AG20443 (cell line): ENCODE data around the gene COL9A1.

Experiments used
- DNase-seq: peaks from one replicate; pipeline ENCODE4 v3.0.0; 2012; ENCODE audit warnings: low spot score, mixed read lengths

Gene COL9A1

GRCh38 chr6:70225055-70225454 is 77.8 kb downstream of the COL9A1 start:
- no peak for DNase-seq

GRCh38 chr6:70222439-70222749 is 80.5 kb downstream of the COL9A1 start:
- DNase-seq: no peak

- DNase-seq: no peak
Measured at GRCh38 chr6:70221715-70222438, 81.0 kb downstream of the COL9A1 start.

- peak; percentile 47 for DNase-seq
Measured at GRCh38 chr6:70221025-70221714, 81.7 kb downstream of the COL9A1 start.

GRCh38 chr6:70219943-70220613 is 82.8 kb downstream of the COL9A1 start:
- DNase-seq: no peak

- DNase-seq: no peak
Measured at GRCh38 chr6:70216767-70217166, 86.1 kb downstream of the COL9A1 start.

- no peak for DNase-seq
Measured at GRCh38 chr6:70215460-70216108, 87.3 kb downstream of the COL9A1 start.

- no peak for DNase-seq
Measured at GRCh38 chr6:70210462-70210861, 92.4 kb downstream of the COL9A1 start.

GRCh38 chr6:70208235-70208790 is 94.6 kb downstream of the COL9A1 start:
- no peak for DNase-seq

GRCh38 chr6:70198785-70199184 is 104.1 kb downstream of the COL9A1 start:
- DNase-seq: no peak

- DNase-seq: no peak
Measured at GRCh38 chr6:70196531-70196930, 106.4 kb downstream of the COL9A1 start.

- DNase-seq: no peak
Measured at GRCh38 chr6:70194421-70194820, 108.5 kb downstream of the COL9A1 start.

GRCh38 chr6:70188202-70188601 is 114.7 kb downstream of the COL9A1 start:
- DNase-seq: no peak

- DNase-seq: no peak
Measured at GRCh38 chr6:70186461-70186860, 116.4 kb downstream of the COL9A1 start.

GRCh38 chr6:70184723-70185122 is 118.2 kb downstream of the COL9A1 start:
- no peak for DNase-seq

- no peak for DNase-seq
Measured at GRCh38 chr6:70183538-70183937, 119.3 kb downstream of the COL9A1 start.

GRCh38 chr6:70180901-70181599 is 121.8 kb downstream of the COL9A1 start:
- no peak for DNase-seq

- no peak for DNase-seq
Measured at GRCh38 chr6:70180183-70180900, 122.5 kb downstream of the COL9A1 start.

- DNase-seq: no peak
Measured at GRCh38 chr6:70176842-70177550, 125.9 kb downstream of the COL9A1 start.

- DNase-seq: no peak
Measured at GRCh38 chr6:70175770-70176169, 127.1 kb downstream of the COL9A1 start.

- DNase-seq: no peak
Measured at GRCh38 chr6:70172252-70172651, 130.6 kb downstream of the COL9A1 start.
